SH-SY5Y (cell line): ENCODE data around the gene MANEAL.

Source experiments
- GATA2 ChIP-seq: IDR thresholded peaks from 2 replicates; pipeline ENCODE4 v1.6.1; 2011; ENCODE audit warnings: mild to moderate bottlenecking, low read depth, low read length
- GATA3 ChIP-seq: IDR thresholded peaks from 2 replicates; pipeline ENCODE4 v1.6.1; 2011; ENCODE audit warnings: low read depth, mild to moderate bottlenecking, low read length, moderate library complexity

- TF ChIP-seq GATA3, result no peak
- TF ChIP-seq GATA2, result no peak
Observed at GRCh38 chr1:37759451-37759850, 34.2 kb upstream of the MANEAL start.
